GM21786 (cell line): ENCODE data around the gene CERS6.

Experiments used
- ATAC-seq: cut with Tn5 transposase; IDR thresholded peaks from one replicate; pipeline ENCODE4 v1.9.1; 2021; ENCODE audit not compliant: unreplicated experiment

Gene CERS6

DNA sequence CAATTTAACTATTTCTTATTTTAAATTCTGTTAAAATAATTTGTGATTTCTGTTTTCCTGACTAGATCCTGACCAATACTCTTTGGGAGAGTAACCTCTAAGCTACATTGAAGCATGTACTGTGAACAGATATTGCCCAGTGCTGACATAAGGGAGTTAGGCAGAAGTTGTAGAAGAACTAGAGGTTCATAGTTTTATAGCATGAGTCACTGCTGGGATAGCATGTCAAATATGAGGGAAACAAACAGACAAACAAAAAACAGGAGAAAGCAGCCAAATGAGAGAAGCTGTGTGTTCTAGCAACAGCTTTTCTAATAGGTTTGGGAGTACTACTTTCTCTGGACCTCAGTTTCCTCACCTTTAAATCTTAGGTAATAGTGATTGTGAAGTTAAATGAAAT is 72.4 kb downstream of the CERS6 start:
- ATAC-seq = no peak

DNA sequence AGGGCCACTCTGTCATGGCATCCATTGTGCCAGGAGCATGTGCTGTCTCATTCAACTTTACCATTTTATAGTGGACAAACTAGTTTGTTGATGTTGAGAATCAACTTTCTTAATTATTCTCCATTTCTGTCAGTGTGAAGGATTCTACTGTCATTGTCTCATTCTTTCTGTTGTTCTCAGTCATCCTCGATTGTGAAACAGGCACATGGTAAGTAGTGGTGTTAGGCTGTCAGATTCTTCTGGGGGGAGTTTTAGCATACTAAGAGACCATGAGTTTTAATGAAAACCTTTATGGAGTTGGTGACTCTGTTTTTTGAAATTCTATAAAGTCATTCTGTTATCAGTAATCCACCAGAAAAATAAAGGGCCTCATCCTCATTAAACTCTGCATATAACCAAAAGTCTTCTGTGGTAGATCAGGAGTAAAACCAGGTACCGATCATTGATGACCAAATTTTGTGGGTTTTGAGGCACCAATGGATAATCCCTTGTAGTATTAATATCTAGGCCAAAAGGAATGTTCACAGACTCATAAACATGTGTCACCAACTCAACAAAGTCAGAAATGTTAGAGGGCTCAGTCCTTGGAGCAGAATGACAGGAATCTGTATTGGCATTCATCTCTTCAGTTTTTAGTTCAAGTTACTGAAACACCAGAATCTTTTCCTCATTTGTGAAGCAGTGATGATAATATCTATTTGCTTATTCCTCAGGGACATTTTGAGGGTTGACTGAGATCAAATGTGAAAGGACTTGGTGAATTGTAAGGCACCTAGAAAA is 73.2 kb downstream of the CERS6 start:
- no peak for ATAC-seq

- ATAC-seq = no peak
These were observed 74.0 kb downstream of the CERS6 start for GRCh38 chr2:168529900-168530561.

GRCh38 chr2:168530982-168531622 is 75.0 kb downstream of the CERS6 start:
- peak; percentile 35 for ATAC-seq

GRCh38 chr2:168534926-168535325 is 78.9 kb downstream of the CERS6 start:
- no peak for ATAC-seq

DNA sequence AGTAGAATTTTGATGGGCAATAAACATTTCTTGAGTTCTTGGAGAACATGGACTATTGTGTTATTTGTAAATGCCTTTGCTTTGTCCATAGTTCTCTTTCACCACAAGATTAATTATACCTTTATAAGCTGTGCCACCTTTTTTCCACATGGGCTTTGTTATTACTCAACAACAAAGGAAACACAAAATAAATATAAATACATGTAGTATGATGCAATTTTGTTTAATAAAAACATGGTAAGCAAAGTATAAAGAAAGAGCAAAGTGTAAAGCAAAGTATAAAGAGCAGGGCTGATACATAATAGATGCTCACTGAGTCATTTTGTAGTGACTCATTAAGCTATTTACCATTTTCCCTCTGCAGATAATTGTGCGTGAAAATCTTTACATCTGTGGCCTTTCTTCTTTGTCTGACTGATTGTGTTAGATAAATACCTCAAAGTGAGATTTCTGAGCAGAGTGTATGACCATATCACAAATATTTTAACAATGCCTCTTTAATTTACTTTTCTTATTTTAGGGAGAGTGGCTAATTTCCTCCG is 80.9 kb downstream of the CERS6 start:
- ATAC-seq = no peak

DNA sequence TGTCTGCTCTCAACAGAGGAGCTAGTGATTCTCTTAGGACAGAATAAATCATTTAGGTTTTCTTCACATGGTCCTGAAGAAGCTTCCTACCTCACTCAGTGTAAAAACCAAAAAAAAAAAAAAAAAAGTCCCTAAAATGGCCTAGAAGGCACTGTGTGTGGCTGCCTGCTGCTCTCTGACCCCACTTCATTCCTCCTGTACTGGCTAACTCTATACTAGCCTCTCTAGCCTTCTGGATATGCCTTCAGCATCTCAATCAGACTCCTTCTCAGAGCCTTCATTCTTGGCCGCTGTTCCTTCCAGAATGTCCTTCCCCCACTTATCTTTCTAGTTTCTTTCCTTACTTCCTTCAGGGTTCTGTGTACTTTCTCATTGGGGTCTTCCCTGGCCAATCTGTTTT is 82.1 kb downstream of the CERS6 start:
- no peak for ATAC-seq

DNA sequence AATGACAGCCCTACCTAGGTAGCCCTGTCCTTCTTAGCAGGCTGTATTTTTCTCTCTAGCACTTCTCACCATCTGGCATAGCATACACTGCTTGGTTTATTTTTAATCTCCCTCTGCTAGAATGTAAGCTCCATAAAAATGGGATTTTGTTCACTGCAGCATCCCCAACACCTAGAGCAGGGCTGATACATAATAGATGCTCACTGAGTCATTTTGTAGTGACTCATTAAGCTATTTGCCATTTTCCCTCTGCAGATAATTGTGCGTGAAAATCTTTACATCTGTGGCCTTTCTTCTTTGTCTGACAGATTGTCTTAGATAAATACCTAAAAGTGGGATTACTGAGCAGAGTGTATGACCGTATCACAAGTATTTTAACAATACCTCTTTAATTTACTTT is 82.5 kb downstream of the CERS6 start:
- no peak for ATAC-seq

- no peak for ATAC-seq
These were observed 83.9 kb downstream of the CERS6 start for GRCh38 chr2:168539945-168540344.

- ATAC-seq = no peak
These were observed 85.8 kb downstream of the CERS6 start for GRCh38 chr2:168541858-168542257.

- ATAC-seq = no peak
These were observed 87.0 kb downstream of the CERS6 start for GRCh38 chr2:168543037-168543436.

DNA sequence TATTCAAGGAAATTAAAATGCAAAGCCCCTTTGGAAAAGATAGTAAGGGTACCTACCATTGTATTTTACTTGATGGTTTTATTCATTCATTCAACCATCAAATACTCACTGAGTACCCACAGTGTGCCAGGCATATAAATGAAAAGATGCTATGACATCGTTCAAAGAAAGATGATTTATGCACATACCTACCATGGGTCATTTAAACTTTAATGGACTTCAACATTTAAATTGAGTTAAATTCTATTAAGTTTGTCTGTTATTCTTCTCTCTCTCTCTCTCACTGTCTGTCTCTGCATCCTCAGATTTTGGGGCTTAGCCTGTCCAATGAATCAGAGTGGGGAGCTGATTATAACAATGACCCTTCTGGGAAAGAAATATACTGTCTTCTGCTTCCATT is 87.9 kb downstream of the CERS6 start:
- ATAC-seq = no peak

- ATAC-seq = no peak
These were observed 89.5 kb downstream of the CERS6 start for GRCh38 chr2:168545439-168546082.

DNA sequence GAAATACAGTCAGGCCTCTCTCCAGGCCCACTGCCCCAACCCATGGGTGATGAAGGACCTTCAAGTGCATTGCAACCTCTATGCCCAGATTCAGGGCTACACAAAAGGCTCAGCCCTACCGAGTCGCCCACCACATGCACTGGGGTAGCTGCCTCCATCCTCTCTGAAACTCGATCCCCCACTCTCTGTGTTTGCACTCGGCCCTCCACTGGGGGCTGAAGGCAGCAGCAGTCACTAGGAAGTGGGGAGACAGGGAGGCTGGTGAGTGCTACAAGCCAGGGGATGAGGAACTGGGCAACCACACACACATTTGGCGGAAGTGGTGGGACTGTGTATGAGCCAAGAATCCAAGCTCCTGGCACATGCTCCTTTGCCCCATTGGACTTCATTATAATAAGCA is 94.6 kb downstream of the CERS6 start:
- no peak for ATAC-seq

- ATAC-seq = peak; percentile 98
These were observed 96.4 kb downstream of the CERS6 start for GRCh38 chr2:168552450-168552856.

- no peak for ATAC-seq
These were observed 99.2 kb downstream of the CERS6 start for GRCh38 chr2:168555283-168555682.

GRCh38 chr2:168559187-168559586 is 103.1 kb downstream of the CERS6 start:
- no peak for ATAC-seq

GRCh38 chr2:168560817-168561499 is 104.9 kb downstream of the CERS6 start:
- no peak for ATAC-seq

DNA sequence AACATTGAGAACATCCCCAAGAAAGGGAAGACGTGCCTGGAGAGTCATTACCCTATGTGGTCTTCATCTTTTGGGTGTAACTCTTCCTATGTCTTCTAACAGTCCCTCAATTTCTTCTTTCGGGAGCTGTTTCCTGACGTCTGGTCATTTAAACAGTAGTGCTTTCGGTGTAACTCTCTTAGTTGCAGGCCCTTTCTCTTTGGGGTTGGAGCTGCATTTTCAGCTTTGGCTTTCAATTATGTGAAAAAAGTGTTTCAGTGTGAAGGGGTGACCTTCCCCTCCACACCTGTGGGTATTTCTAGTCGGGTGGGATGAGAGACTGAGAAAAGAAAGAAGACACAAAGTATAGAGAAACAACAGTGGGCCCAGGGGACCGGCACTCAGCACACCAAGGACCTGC is 105.9 kb downstream of the CERS6 start:
- no peak for ATAC-seq

- ATAC-seq = no peak
These were observed 106.9 kb downstream of the CERS6 start for GRCh38 chr2:168562971-168563370.

DNA sequence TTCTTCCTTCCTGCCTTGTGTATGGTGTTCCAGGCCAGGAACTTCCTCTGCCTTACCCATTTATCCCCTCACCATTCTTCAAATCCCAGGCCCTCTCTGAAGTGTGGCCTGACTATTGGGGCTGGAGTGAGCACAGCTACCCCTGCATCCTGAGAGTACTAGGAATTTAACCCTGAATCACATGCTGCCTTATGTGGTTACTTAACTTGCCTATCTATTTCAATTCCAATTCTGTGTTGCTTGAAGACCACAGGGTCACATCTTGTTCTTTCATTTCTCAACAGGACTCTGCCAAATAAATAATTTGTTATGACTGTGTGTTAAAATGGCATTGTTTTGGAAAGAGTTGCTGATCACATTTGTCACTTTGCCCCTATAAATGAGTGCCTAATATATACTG is 108.6 kb downstream of the CERS6 start:
- no peak for ATAC-seq
